Activated effector memory CD4-positive, alpha-beta T cell treated with Interleukin-2 at 50 U/mL for 16 hours (primary cell): ENCODE data around the gene ARHGAP45.
A peak's percentile ranks its signal among the peaks of the same experiment; 100 is the strongest.

Experiments
- DNase-seq: peaks from one replicate; pipeline ENCODE4 v3.0.0-alpha.2; 2020

ARHGAP45 gene

GRCh38 chr19:1070931-1071791 is 4.2 kb downstream of the ARHGAP45 start:
- DNase-seq, result no peak

- DNase-seq, result no peak
Observed at GRCh38 chr19:1072371-1073015, 5.5 kb downstream of the ARHGAP45 start.

- no peak for DNase-seq
Observed at GRCh38 chr19:1073063-1073955, 6.3 kb downstream of the ARHGAP45 start.

GRCh38 chr19:1073956-1074517 is 7.1 kb downstream of the ARHGAP45 start:
- no peak for DNase-seq

GRCh38 chr19:1074544-1075283 is 7.7 kb downstream of the ARHGAP45 start:
- DNase-seq, result peak; percentile 92

- no peak for DNase-seq
Observed at GRCh38 chr19:1076046-1076386, 9.0 kb downstream of the ARHGAP45 start.

GRCh38 chr19:1076951-1077350 is 10.0 kb downstream of the ARHGAP45 start:
- DNase-seq, result peak; percentile 91

- DNase-seq, result peak; percentile 49
Observed at GRCh38 chr19:1079566-1080111, 12.7 kb downstream of the ARHGAP45 start.

GRCh38 chr19:1080360-1081161 is 13.6 kb downstream of the ARHGAP45 start:
- no peak for DNase-seq

GRCh38 chr19:1081301-1082164 is 14.6 kb downstream of the ARHGAP45 start:
- no peak for DNase-seq

- DNase-seq, result peak; percentile 76
Observed at GRCh38 chr19:1082165-1082927, 15.4 kb downstream of the ARHGAP45 start.

- DNase-seq, result no peak
Observed at GRCh38 chr19:1082928-1083816, 16.2 kb downstream of the ARHGAP45 start.

GRCh38 chr19:1084024-1084868 is 17.3 kb downstream of the ARHGAP45 start:
- no peak for DNase-seq

GRCh38 chr19:1085053-1085658 is 18.2 kb downstream of the ARHGAP45 start:
- DNase-seq, result no peak

- no peak for DNase-seq
Observed at GRCh38 chr19:1085676-1086442, 18.9 kb downstream of the ARHGAP45 start.

GRCh38 chr19:1086613-1087012 is 19.6 kb downstream of the ARHGAP45 start:
- DNase-seq, result no peak
